ENCODE data around the gene DNAJB5. TPM values are rescaled to one million over a fixed set of nuclear protein-coding genes. Genes with fewer than 3 reads are reported as not detected.

DNAJB5 gene
- total RNA-seq, 1 donor from 2014 or later, result 15.4 TPM

- no peaks in the 10 kb centered on the region for H3K9me3 Mint-ChIP-seq (ENCODE audit: low read depth)
- H3K27ac Mint-ChIP-seq, result no peak overlapping the region
- H3K36me3 Mint-ChIP-seq (ENCODE audit: insufficient read depth), result peaks cover 21% of the 10 kb centered on the region
- no peak for TF ChIP-seq CTCF (IDR thresholded peaks at IDR 0.05; ENCODE audit: unreplicated experiment)
- no peaks in the 10 kb centered on the region for H3K27me3 Mint-ChIP-seq
- no peaks in the 10 kb centered on the region for H3K4me1 Mint-ChIP-seq (ENCODE audit: low read depth)
- no peak overlapping the region for H3K4me3 Mint-ChIP-seq (ENCODE audit: low read depth)
- DNase-seq (ENCODE audit: low spot score, unreplicated experiment), result no peak
These were observed 54.5 kb downstream of the DNAJB5 start for GRCh38 chr9:35044071-35044470.

Other genes starting within 250 kb of the DNAJB5 start
- 0.29 and 0.38 TPM in 2 replicates for gene PHF24, start 31.5 kb upstream of the DNAJB5 start, total RNA-seq
- gene VCP, start 82.9 kb downstream of the DNAJB5 start, total RNA-seq, result 320 and 326 TPM in 2 replicates
- 64.7 and 68.7 TPM in 2 replicates for gene FANCG, start 90.2 kb downstream of the DNAJB5 start, total RNA-seq
- gene PIGO, start 106.8 kb downstream of the DNAJB5 start, total RNA-seq, result 27.3 and 31.5 TPM in 2 replicates
- gene STOML2, start 113.4 kb downstream of the DNAJB5 start, total RNA-seq, result 120 and 121 TPM in 2 replicates
- gene ATOSB, start 126.1 kb downstream of the DNAJB5 start, total RNA-seq, result 17.7 and 19.4 TPM in 2 replicates
- 111 and 114 TPM in 2 replicates for gene UNC13B, start 172.3 kb downstream of the DNAJB5 start, total RNA-seq